CD4-positive, CD25-positive, alpha-beta regulatory T cell (primary cell): ENCODE measurements around the gene DR1. TPM values are rescaled to one million over a fixed set of nuclear protein-coding genes. Genes with fewer than 3 reads are reported as not detected.

Experiments
- ATAC-seq, 2 donors: fragments of 150-1000 bp; cut with Tn5 transposase; one replicate each; pipeline ENCODE4 v1.10.0; 2021; ENCODE audit warnings: low read depth in 2 of 2, moderate number of reproducible peaks in 2 of 2, moderate library complexity in 1 of 2
- DNase-seq, 3 donors: peaks; one replicate each; pipeline versions ENCODE4 v3.0.0 to v3.0.0-alpha.2; 2012 to 2022; ENCODE audit warnings: mixed read lengths in 1 of 3
- H3K27ac ChIP-seq: one replicate; pipeline ENCODE4 v1.7.0; 2013; ENCODE audit warnings: mild to moderate bottlenecking, low read length; ENCODE audit not compliant: insufficient read depth, poor library complexity, severe bottlenecking
- H3K27me3 ChIP-seq: one replicate; pipeline ENCODE4 v1.7.0; 2013; ENCODE audit warnings: low read length; ENCODE audit not compliant: control insufficient read depth, insufficient read depth
- H3K36me3 ChIP-seq: one replicate; pipeline ENCODE4 v1.7.0; 2013; ENCODE audit warnings: mild to moderate bottlenecking, low read length, moderate library complexity; ENCODE audit not compliant: control insufficient read depth, insufficient read depth
- H3K4me1 ChIP-seq: 2 replicates; pipeline ENCODE4 v1.7.0; 2013; ENCODE audit warnings: mild to moderate bottlenecking, low read length; ENCODE audit not compliant: insufficient read depth, control insufficient read depth, poor library complexity, severe bottlenecking
- H3K4me3 ChIP-seq: one replicate; pipeline ENCODE4 v1.7.0; 2013; ENCODE audit warnings: low read depth, mild to moderate bottlenecking, low read length, moderate library complexity
- H3K9me3 ChIP-seq, 2 experiments: 1 replicate in 1 of 2; 2 replicates in 1 of 2; pipeline ENCODE4 v1.7.0; 2013; ENCODE audit warnings: low read length in 2 of 2, mild to moderate bottlenecking in 1 of 2, moderate library complexity in 1 of 2; ENCODE audit not compliant: control insufficient read depth in 2 of 2
- H3K27ac Mint-ChIP-seq, 3 donors: one replicate each; pipeline ENCODE4 v1.8.0; 2020 to 2022; ENCODE audit warnings: mild to moderate bottlenecking in 3 of 3, mixed read lengths in 3 of 3, moderate library complexity in 2 of 3
- H3K27me3 Mint-ChIP-seq: one replicate; pipeline ENCODE4 v1.8.0; 2022; ENCODE audit warnings: mild to moderate bottlenecking, mixed read lengths
- H3K36me3 Mint-ChIP-seq: one replicate; pipeline ENCODE4 v1.8.0; 2020; ENCODE audit warnings: mixed read lengths
- H3K4me1 Mint-ChIP-seq, 4 donors: one replicate each; pipeline ENCODE4 v1.8.0; 2020 to 2022; ENCODE audit warnings: mixed read lengths in 4 of 4, mild to moderate bottlenecking in 1 of 4
- H3K4me3 Mint-ChIP-seq, 4 donors: one replicate each; pipeline ENCODE4 v1.8.0; 2020 to 2022; ENCODE audit warnings: mild to moderate bottlenecking in 4 of 4, mixed read lengths in 4 of 4, moderate library complexity in 3 of 4
- H3K9me3 Mint-ChIP-seq, 7 donors: one replicate each; pipeline ENCODE4 v1.8.0; 2020 to 2022; ENCODE audit warnings: mixed read lengths in 7 of 7, mild to moderate bottlenecking in 3 of 7, moderate library complexity in 2 of 7
- polyA plus RNA-seq, 4 donors: library from polyadenylated mRNA; unstranded; fragments of 300-500 nt; fragmentation: Illumina TruSeq; gene quantifications; one replicate each; pipeline ENCODE4 v1.2.3, GENCODE V29; 2021
- total RNA-seq: library from RNA; stranded (reverse); gene quantifications from one replicate; pipeline ENCODE4 v1.2.3, GENCODE V29; 2022

The DR1 gene
- total and polyA plus RNA-seq, 5 donors from 2014 or later, result 69.5 to 85.4 (median 77.2) TPM

GRCh38 chr1:93408203-93408602 lies 62.5 kb downstream of the DR1 start:
- Histone ChIP-seq H3K27ac (no peak overlapping the region), H3K9me3 (no peaks in the 10 kb centered on the region), H3K27me3 (peaks cover 3% of the 10 kb centered on the region), H3K36me3 (no peaks in the 10 kb centered on the region), H3K4me1 (no peaks in the 10 kb centered on the region), H3K4me3 (no peak overlapping the region)
- H3K9me3 Mint-ChIP-seq, result peaks cover 0 to 6% (median 5%) of the 10 kb centered on the region in 7 donors
- ATAC-seq, result no peak
- DNase-seq, result no peak
- H3K27ac Mint-ChIP-seq, result peak overlapping the region in 1 of 3 donors; percentile 74
- H3K27me3 Mint-ChIP-seq, result peaks cover 7% of the 10 kb centered on the region
- H3K4me3 Mint-ChIP-seq, result peak overlapping the region in 1 of 4 donors; percentile 13
- peaks cover 0 to 5% (median 1%) of the 10 kb centered on the region in 4 donors for H3K4me1 Mint-ChIP-seq
- H3K36me3 Mint-ChIP-seq, result no peaks in the 10 kb centered on the region

DNA sequence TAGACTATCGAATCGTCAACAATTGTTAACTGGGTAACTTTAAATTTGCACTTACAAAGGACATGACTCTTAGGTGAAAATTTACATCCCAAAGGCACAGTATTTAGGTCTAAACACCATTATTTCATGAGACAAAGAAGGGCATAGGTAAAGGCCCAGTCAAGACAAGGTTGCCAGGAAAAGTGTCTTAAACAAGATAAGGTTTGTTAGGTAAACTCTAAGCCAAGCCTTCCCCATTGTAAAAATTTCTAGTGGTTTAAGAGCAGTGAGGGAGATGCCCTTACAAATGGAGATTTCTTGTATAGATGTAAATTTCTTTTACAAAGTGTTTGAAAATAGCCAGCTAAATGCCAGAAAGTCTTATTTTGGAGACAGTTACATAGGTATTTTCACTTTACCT lies 65.3 kb downstream of the DR1 start:
- no peak overlapping the region for H3K4me3 Mint-ChIP-seq
- Histone ChIP-seq H3K27ac (no peak overlapping the region), H3K27me3 (peaks cover 3% of the 10 kb centered on the region), H3K4me1 (no peaks in the 10 kb centered on the region), H3K36me3 (no peaks in the 10 kb centered on the region), H3K4me3 (no peak overlapping the region), H3K9me3 (no peaks in the 10 kb centered on the region)
- H3K4me1 Mint-ChIP-seq, result peaks cover 0 to 5% (median 3%) of the 10 kb centered on the region in 4 donors
- no peak overlapping the region for H3K27ac Mint-ChIP-seq
- H3K36me3 Mint-ChIP-seq, result no peaks in the 10 kb centered on the region
- DNase-seq, result no peak
- peaks cover 0 to 6% (median 3%) of the 10 kb centered on the region in 7 donors for H3K9me3 Mint-ChIP-seq
- peaks cover 29% of the 10 kb centered on the region for H3K27me3 Mint-ChIP-seq
- ATAC-seq, result no peak

GRCh38 chr1:93414749-93415148 lies 69.0 kb downstream of the DR1 start:
- no peaks in the 10 kb centered on the region for H3K4me1 ChIP-seq
- Mint-ChIP-seq H3K4me3 (no peak overlapping the region), H3K9me3 (peaks cover 0 to 2% (median 0%) of the 10 kb centered on the region in 7 donors), H3K27me3 (peaks cover 36% of the 10 kb centered on the region), H3K36me3 (no peaks in the 10 kb centered on the region), H3K27ac (no peak overlapping the region), H3K4me1 (peaks cover 0 to 5% (median 2%) of the 10 kb centered on the region in 4 donors)
- H3K36me3 ChIP-seq, result no peaks in the 10 kb centered on the region
- ATAC-seq (no peak), DNase-seq (no peak)
- peaks cover 3% of the 10 kb centered on the region for H3K27me3 ChIP-seq
- H3K4me3 ChIP-seq, result no peak overlapping the region
- no peaks in the 10 kb centered on the region for H3K9me3 ChIP-seq
- no peak overlapping the region for H3K27ac ChIP-seq

DNA sequence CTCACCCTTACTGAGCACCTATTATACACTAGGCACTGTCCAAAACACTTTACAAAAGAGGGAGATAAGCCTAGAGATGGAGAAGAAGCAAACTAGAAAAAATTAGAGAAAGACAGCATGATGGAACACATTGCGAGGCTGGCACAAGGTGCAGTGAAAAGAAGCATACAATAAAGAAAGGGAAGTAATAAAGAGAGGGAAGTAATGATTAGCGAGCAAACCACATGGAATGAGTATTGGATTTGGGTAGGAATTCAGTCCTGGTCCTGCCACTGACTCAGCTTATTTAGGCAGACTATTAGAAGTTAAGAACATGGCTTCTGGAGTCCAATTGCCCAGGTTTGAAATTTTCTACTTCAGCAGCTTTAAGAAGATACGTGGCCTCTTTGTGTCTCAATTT lies 69.6 kb downstream of the DR1 start:
- H3K4me3 ChIP-seq, result no peak overlapping the region

DNA sequence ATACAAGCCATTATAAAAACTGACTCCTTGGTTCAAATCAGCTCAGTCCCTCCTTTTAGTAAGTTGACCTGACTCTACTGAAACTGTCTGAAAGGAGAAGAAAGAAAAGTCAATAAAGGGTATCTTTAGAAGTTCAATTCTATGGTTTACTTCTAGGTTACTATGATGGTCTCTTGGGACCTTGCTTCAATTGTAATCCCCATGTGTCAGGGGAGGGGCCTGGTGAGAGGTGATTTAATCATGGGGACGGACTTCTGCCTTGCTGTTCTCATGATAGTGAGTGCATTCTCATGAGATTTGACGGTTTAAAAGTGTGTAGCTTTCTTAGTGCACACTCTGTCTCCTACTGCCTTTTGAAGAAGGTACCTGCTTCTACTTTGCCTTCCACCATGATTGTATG lies 70.5 kb downstream of the DR1 start:
- DNase-seq, result no peak
- Mint-ChIP-seq H3K4me3 (no peak overlapping the region), H3K9me3 (peaks cover 0 to 2% (median 0%) of the 10 kb centered on the region in 7 donors), H3K27me3 (peaks cover 36% of the 10 kb centered on the region), H3K36me3 (no peaks in the 10 kb centered on the region), H3K4me1 (peaks cover 0 to 3% (median under 1%) of the 10 kb centered on the region in 4 donors), H3K27ac (no peak overlapping the region)
- Histone ChIP-seq H3K4me3 (no peak overlapping the region), H3K9me3 (no peaks in the 10 kb centered on the region), H3K4me1 (no peaks in the 10 kb centered on the region), H3K27me3 (peaks cover under 1% of the 10 kb centered on the region), H3K36me3 (no peaks in the 10 kb centered on the region), H3K27ac (no peak overlapping the region)
- no peak for ATAC-seq

More for the DNA sequence above, 69.6 kb downstream of the DR1 start:
- no peak overlapping the region for H3K27ac Mint-ChIP-seq
- H3K4me3 Mint-ChIP-seq, result no peak overlapping the region
- Histone ChIP-seq H3K27ac (no peak overlapping the region), H3K9me3 (no peaks in the 10 kb centered on the region), H3K27me3 (peaks cover 3% of the 10 kb centered on the region), H3K4me1 (no peaks in the 10 kb centered on the region), H3K36me3 (no peaks in the 10 kb centered on the region)
- H3K9me3 Mint-ChIP-seq, result peaks cover 0 to 2% (median 0%) of the 10 kb centered on the region in 7 donors
- H3K27me3 Mint-ChIP-seq, result peaks cover 36% of the 10 kb centered on the region
- DNase-seq (no peak), ATAC-seq (no peak)
- H3K4me1 Mint-ChIP-seq, result peaks cover 0 to 5% (median 2%) of the 10 kb centered on the region in 4 donors
- no peaks in the 10 kb centered on the region for H3K36me3 Mint-ChIP-seq

Other genes with a start within 250 kb of the DR1 start
- gene TMED5, start 165.5 kb upstream of the DR1 start, total RNA-seq, result 52.4 TPM
- gene TMED5, start 165.5 kb upstream of the DR1 start, polyA plus RNA-seq, result 10 to 100 TPM; 30.6 to 38.4 (median 33.2) TPM
- gene CCDC18, start 165.2 kb upstream of the DR1 start, total RNA-seq, result 8.8 TPM
- gene CCDC18, start 165.2 kb upstream of the DR1 start, polyA plus RNA-seq, result 1 to 10 TPM; 3.6 to 5.3 (median 4.2) TPM
- gene FNBP1L, start 102.2 kb downstream of the DR1 start, total RNA-seq, result 2.4 TPM
- gene FNBP1L, start 102.2 kb downstream of the DR1 start, polyA plus RNA-seq, result under 1 TPM in 3 of 4 donors, not detected in 1; 0.10 to 0.52 (median 0.16) TPM